ENCODE data around the gene RPRD1B.

Gene RPRD1B

GRCh38 chr20:38125157-38126056, 91.9 kb downstream of the RPRD1B start:
- TF ChIP-seq CTCF (conservative IDR thresholded peaks at IDR 0.05; ENCODE audit: low read length) (no peak), EZH2phosphoT487 (IDR thresholded peaks at IDR 0.05; ENCODE audit: borderline replicate concordance) (no peak)
- Histone ChIP-seq H3K27me3 (ENCODE audit: insufficient read depth, low read length, poor library complexity, severe bottlenecking) (no peaks in the 10 kb centered on the region), H3K79me2 (ENCODE audit: insufficient read depth, low read length) (no peaks in the 10 kb centered on the region), H3K9me3 (ENCODE audit: insufficient read depth, low read depth, low read length) (no peaks in the 10 kb centered on the region), H3K36me3 (ENCODE audit: insufficient read depth, low read length) (no peaks in the 10 kb centered on the region), H3K9me2 (replicated peaks; ENCODE audit: low read depth, low read length) (no peaks in the 10 kb centered on the region), H2AFZ (ENCODE audit: low read length) (no peak overlapping the region), H3K4me1 (ENCODE audit: insufficient read depth, low read length, poor library complexity, severe bottlenecking) (peaks cover 5% of the 10 kb centered on the region), H3K4me2 (ENCODE audit: low read depth, low read length, poor library complexity, severe bottlenecking) (no peak overlapping the region), H3K4me3 (ENCODE audit: low read length, poor library complexity, severe bottlenecking) (no peak overlapping the region), H4K20me1 (ENCODE audit: insufficient read depth, low read length, poor library complexity, severe bottlenecking) (no peaks in the 10 kb centered on the region), H3K9ac (ENCODE audit: low read depth, low read length, poor library complexity, severe bottlenecking) (no peak overlapping the region), H3F3A (ENCODE audit: low read depth) (no peaks in the 10 kb centered on the region)

- Histone ChIP-seq H3K36me3 (ENCODE audit: insufficient read depth, low read length) (no peaks in the 10 kb centered on the region), H4K20me1 (ENCODE audit: insufficient read depth, low read length, poor library complexity, severe bottlenecking) (no peaks in the 10 kb centered on the region), H3K4me3 (ENCODE audit: low read length, poor library complexity, severe bottlenecking) (no peak overlapping the region), H3K4me2 (ENCODE audit: low read depth, low read length, poor library complexity, severe bottlenecking) (no peak overlapping the region), H3K79me2 (ENCODE audit: insufficient read depth, low read length) (no peaks in the 10 kb centered on the region), H3K4me1 (ENCODE audit: insufficient read depth, low read length, poor library complexity, severe bottlenecking) (peaks cover 5% of the 10 kb centered on the region), H3K9ac (ENCODE audit: low read depth, low read length, poor library complexity, severe bottlenecking) (no peak overlapping the region), H3K9me2 (replicated peaks; ENCODE audit: low read depth, low read length) (no peaks in the 10 kb centered on the region), H3F3A (ENCODE audit: low read depth) (no peaks in the 10 kb centered on the region), H3K9me3 (ENCODE audit: insufficient read depth, low read depth, low read length) (no peaks in the 10 kb centered on the region), H2AFZ (ENCODE audit: low read length) (no peak overlapping the region), H3K27me3 (ENCODE audit: insufficient read depth, low read length, poor library complexity, severe bottlenecking) (no peaks in the 10 kb centered on the region)
- TF ChIP-seq CTCF (conservative IDR thresholded peaks at IDR 0.05; ENCODE audit: low read length) (no peak), EZH2phosphoT487 (IDR thresholded peaks at IDR 0.05; ENCODE audit: borderline replicate concordance) (no peak)
Observed at GRCh38 chr20:38126146-38126921, 92.8 kb downstream of the RPRD1B start.

- no peaks in the 10 kb centered on the region for H3F3A ChIP-seq (ENCODE audit: low read depth)
- no peak overlapping the region for H3K9ac ChIP-seq (ENCODE audit: low read depth, low read length, poor library complexity, severe bottlenecking)
- no peaks in the 10 kb centered on the region for H3K36me3 ChIP-seq (ENCODE audit: insufficient read depth, low read length)
- H4K20me1 ChIP-seq (ENCODE audit: insufficient read depth, low read length, poor library complexity, severe bottlenecking) = no peaks in the 10 kb centered on the region
- no peak overlapping the region for H3K4me3 ChIP-seq (ENCODE audit: low read length, poor library complexity, severe bottlenecking)
- H3K27me3 ChIP-seq (ENCODE audit: insufficient read depth, low read length, poor library complexity, severe bottlenecking) = no peaks in the 10 kb centered on the region
- H3K4me1 ChIP-seq (ENCODE audit: insufficient read depth, low read length, poor library complexity, severe bottlenecking) = peaks cover 5% of the 10 kb centered on the region
- H2AFZ ChIP-seq (ENCODE audit: low read length) = no peak overlapping the region
- no peaks in the 10 kb centered on the region for H3K9me2 ChIP-seq (replicated peaks; ENCODE audit: low read depth, low read length)
- H3K4me2 ChIP-seq (ENCODE audit: low read depth, low read length, poor library complexity, severe bottlenecking) = no peak overlapping the region
- TF ChIP-seq EZH2phosphoT487 (IDR thresholded peaks at IDR 0.05; ENCODE audit: borderline replicate concordance) (no peak), CTCF (conservative IDR thresholded peaks at IDR 0.05; ENCODE audit: low read length) (no peak)
- no peaks in the 10 kb centered on the region for H3K9me3 ChIP-seq (ENCODE audit: insufficient read depth, low read depth, low read length)
- H3K79me2 ChIP-seq (ENCODE audit: insufficient read depth, low read length) = no peaks in the 10 kb centered on the region
Observed at GRCh38 chr20:38126932-38127621, 93.5 kb downstream of the RPRD1B start.
